GM21737 (cell line): ENCODE results near the gene NUP153.
"Not testable (repeated sequence)": the region's sequence is repeated elsewhere in the genome, so short reads cannot be mapped to it uniquely, and the experiment has no call there.

Source experiments
- ATAC-seq: cut with Tn5 transposase; IDR thresholded peaks from one replicate; pipeline ENCODE4 v1.9.1; 2021; ENCODE audit warnings: mild to moderate bottlenecking, moderate library complexity; ENCODE audit not compliant: unreplicated experiment

The NUP153 gene

DNA sequence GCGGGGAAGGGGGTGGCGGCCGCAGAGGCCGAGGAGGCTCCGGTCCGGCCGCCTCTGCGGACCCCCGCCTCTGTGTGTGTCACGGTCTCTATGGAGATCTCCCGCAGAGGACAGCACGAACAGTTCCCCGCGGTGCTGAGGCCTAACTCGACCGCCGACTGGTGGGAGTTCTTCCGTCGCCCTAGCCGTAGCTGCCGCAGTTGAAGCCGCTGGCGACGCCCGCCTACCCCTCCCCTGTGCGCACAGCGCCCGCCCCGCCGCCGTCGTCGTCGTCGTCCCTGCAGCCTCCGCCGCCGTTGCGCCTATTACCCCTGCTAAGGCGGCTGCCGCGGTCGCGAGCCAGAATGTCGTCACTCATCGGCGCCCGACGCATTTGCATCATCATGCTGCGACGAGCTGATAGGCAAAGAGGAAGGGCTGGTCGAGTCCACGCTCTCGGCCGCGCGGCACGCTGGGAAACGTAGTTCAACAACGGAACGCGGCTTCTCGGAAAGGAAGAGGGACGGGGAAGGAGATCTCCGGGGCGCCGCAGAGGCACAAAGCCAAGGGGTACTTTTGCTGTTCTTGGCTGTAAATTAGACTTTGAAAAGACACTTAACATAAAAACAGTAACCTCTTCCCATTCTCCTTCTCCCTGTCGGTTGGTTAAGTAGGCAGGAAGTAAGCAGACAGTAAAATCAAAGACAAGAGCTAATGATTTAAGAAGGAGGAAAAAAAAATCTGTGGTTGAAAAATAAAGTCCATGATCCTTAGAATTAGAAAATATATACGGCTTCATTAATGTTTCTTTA, at the start of gene NUP153:
Gene NUP153, minus strand, starts transcription at position 346 of the 791 bp plus-strand sequence. CDS start 538 bp downstream, outside the sequence.
- peak; percentile 56 for ATAC-seq

- no peak for ATAC-seq
Measured at GRCh38 chr6:17754254-17754653, 47.5 kb upstream of the NUP153 start.

DNA sequence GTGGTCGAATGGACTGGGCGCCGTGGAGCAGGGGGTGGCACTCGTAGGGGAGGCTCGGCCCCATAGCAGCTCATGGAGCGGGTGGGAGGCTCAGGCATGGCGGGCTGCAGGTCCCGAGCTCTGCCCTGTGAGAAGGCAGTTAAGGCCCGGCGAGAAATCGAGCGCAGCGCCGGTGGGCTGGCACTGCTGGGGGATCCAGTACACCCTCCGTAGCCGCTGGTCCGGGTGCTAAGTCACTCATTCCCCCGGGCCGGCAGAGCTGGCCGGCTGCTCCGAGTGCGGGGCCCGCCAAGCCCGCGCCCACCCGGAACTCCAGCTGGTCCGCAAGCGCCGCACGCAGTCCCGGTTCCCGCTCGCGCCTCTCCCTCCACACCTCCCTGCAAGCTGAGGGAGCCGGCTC, 38.6 kb upstream of the NUP153 start:
- ATAC-seq: not testable (repeated sequence)

DNA sequence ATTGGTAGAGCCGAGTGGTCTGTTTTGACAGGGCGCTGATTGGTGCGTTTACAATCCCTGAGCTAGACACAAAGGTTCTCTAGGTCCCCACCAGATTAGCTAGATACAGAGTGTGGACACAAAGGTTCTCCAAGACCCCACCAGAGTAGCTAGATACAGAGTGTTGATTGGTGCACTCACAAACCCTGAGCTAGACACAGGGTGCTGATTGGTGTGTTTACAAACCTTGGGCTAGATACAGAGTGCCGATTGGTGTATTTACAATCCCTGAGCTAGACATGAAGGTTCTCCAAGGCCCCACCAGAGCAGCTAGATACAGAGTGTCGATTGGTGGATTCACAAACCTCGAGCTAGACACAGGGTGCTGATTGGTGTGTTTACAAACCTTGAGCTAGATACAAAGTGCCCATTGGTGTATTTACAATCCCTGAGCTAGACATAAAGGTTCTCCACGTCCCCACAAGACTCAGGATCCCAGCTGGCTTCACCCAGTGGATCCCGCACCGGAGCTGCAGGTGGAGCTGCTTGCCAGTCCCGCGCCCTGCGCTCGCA, 38.1 kb upstream of the NUP153 start:
- ATAC-seq: not testable (repeated sequence)

DNA sequence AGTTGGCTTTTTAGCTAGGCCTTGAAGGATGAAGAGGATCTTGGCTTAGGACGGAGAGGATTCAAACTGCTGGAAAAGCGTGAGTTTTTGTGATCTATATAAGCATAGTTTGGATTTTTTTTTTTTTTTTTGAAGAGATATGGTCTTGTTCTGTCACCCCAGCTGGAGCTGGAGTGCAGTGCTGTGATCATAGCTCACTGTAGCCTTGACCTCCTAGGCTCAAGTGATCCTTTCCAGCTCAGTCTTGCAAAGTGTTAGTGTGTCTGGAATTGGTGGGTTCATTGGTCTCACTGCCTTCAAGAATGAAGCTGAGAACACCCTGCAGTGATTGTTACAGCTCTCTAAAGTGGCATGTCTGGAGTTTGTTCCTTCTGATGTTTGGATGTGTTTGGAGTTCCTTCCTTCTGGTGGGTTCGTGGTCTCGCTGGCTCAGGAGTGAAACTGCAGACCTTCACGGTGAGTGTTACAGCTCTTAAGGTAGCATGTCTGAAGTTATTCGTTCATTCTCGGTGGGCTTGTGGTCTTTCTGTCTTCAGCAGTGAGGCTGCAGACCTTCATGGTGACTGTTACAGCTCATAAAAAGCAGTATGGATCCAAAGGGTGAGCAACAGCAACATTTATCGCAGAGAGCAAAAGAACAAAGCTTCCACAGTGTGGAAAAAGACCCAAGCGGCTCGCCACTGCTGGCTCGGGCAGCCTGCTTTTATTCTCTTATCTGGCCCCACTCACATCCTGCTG, 37.5 kb upstream of the NUP153 start:
- ATAC-seq: no peak

DNA sequence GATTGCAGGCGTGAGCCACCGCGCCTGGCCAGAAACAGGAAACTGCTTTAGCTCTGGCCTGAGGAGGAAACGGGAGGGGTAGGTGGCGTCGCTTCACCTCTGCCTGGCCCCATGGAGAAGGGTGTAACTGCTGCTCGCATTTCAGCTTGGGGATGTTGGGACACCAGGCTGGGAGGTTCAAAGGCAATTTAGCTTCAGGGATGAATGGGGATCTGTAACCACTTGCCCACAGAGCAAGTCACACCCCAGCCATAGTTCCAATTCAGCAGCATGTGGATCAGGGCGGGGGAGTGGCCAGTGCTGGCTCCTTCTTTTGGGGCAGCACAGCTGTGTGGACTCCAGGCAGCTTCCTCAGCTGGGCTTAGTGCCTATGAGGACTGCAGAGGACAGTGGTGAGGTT, 34.8 kb upstream of the NUP153 start:
- no peak for ATAC-seq

- no peak for ATAC-seq
Measured at GRCh38 chr6:17740559-17741220, 34.0 kb upstream of the NUP153 start.

- ATAC-seq: no peak
Measured at GRCh38 chr6:17737704-17738252, 31.1 kb upstream of the NUP153 start.

- ATAC-seq: not testable (repeated sequence)
Measured at GRCh38 chr6:17735311-17735710, 28.6 kb upstream of the NUP153 start.

- no peak for ATAC-seq
Measured at GRCh38 chr6:17730078-17730704, 23.5 kb upstream of the NUP153 start.

DNA sequence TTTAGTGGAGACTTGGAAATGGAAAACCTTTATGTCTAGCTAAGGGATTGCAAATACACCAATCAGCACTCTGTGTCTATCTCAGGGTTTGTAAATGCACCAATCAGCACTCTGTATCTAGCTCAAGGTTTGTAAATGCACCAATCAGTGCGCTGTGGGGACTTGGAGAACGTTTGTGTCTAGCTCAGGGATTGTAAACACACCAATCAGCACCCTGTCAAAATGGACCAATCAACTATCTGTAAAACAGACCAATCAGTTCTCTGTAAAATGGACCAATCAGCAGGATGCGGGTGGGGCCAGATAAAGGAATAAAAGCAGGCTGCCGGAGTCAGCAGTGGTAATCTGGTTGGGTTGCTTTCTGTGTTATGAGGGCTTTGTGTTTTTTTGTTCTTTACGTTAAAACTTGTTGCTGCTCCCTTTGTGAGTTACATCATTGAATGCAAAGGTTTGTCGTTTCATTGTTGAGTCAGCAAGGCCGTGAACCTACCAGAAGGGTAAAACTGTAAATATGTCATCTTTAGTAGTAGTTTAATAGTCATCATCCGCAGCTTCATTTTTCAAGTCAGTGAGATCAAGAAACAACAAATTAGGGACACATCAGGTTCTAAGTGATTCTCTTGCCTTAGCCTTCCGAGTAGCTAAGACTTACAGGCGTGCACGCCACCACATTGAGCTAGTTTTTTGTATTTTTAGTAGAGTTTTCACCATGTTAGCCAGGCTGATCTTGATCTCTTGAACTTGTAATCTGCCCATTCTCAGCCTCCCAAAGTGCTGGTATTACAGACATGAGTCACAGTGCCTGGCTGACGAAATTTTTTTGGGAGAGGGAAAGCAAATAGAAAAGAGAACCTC, 22.7 kb upstream of the NUP153 start:
- no peak for ATAC-seq

DNA sequence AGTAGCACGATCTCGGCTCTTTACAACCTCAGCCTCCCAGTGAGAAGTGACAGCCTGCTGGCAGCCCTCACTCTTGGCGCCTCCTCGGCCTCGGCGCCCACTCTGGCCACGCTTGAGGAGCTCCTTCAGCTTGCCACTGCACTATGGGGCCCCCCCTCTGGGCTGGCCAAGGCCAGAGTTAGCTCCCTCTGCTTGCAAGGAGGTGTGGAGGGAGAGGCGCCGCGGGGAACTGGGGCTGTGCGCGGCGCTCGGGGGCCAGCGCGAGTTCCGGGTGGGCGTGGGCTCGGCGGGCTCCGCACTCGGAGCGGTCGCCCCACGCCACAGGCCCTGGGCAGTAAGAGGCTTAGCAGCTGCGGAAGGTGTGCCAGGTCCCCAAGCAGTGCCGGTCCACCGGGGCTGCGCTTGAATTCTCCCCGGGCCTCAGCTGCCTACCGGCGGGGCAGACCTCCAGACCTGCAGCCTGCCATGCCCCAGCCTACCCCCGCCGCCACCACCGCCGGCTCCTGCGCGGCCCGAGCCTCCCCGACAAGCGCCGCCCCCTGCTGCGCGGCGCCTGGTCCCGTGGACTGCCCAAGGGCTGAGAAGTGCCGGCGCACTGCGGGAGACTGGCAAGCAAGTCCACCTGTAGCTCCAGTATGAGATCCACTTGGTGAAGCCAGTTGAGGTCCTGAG, 22.0 kb upstream of the NUP153 start:
- no peak for ATAC-seq

DNA sequence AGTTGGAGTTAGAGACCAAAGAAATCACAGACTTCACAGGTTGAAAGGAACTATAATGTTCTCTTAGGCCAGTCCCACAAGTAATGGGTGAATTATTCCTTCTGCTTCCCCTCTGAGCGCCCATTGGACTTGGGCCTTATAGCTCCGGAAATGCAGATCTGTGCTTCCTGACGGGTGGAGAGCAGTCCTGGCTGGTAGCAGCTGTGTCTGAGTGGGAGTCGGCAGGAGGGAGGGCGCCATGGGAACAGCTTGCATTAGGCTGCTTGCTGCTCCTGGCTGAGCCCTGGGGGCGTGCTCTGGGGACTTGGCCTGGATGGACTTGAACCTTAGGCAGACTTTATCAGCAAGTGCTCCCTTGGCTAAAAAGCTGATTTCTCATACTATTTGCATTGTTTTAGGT, 18.4 kb upstream of the NUP153 start:
- no peak for ATAC-seq

- ATAC-seq: no peak
Measured at GRCh38 chr6:17724341-17724740, 17.6 kb upstream of the NUP153 start.

GRCh38 chr6:17721671-17722070, 14.9 kb upstream of the NUP153 start:
- ATAC-seq: no peak

GRCh38 chr6:17719323-17720041, 12.8 kb upstream of the NUP153 start:
- ATAC-seq: no peak

- ATAC-seq: no peak
Measured at GRCh38 chr6:17716221-17716620, 9.5 kb upstream of the NUP153 start.
